ENCODE measurements around the gene CCN5. TPM values are rescaled to one million over a fixed set of nuclear protein-coding genes. Genes with fewer than 3 reads are reported as not detected.
A peak's percentile ranks its signal among the peaks of the same experiment; 100 is the strongest.

The CCN5 gene
- total RNA-seq, 1 donor from 2014 or later, result 134 TPM

- Histone ChIP-seq H3K27ac (no peak overlapping the region), H3K4me1 (no peaks in the 10 kb centered on the region), H3K9me3 (no peaks in the 10 kb centered on the region), H3K36me3 (no peaks in the 10 kb centered on the region), H3K27me3 (no peaks in the 10 kb centered on the region), H3K4me3 (no peak overlapping the region)
- intact Hi-C loops (cut with DNase I), result no loop called here
- TF ChIP-seq CTCF (IDR thresholded peaks at IDR 0.05) (no peak), POLR2A (IDR thresholded peaks at IDR 0.05) (no peak), POLR2AphosphoS5 (IDR thresholded peaks at IDR 0.05; ENCODE audit: insufficient read depth in 1 of 2, low read depth in 1 of 2) (no peak)
- no peak for DNase-seq (ENCODE audit: extremely low spot score in 2 of 2)
Measured at GRCh38 chr20:44678990-44679611, 36.1 kb upstream of the CCN5 start.

- intact Hi-C loops (cut with DNase I), result loop anchor here (2.0 to 10.0 kb wide), 2 partner anchors 183 to 297 kb away; no protein-coding TSS in a partner anchor
- Histone ChIP-seq H3K9me3 (no peaks in the 10 kb centered on the region), H3K36me3 (no peaks in the 10 kb centered on the region), H3K27ac (no peak overlapping the region), H3K4me3 (no peak overlapping the region), H3K27me3 (no peaks in the 10 kb centered on the region), H3K4me1 (no peaks in the 10 kb centered on the region)
- no peak for TF ChIP-seq POLR2AphosphoS5 (IDR thresholded peaks at IDR 0.05; ENCODE audit: insufficient read depth in 1 of 2, low read depth in 1 of 2)
- TF ChIP-seq CTCF (IDR thresholded peaks at IDR 0.05), result no peak
- no peak for TF ChIP-seq POLR2A (IDR thresholded peaks at IDR 0.05)
- no peak for DNase-seq (ENCODE audit: extremely low spot score in 2 of 2)
Measured at GRCh38 chr20:44681796-44682566, 33.2 kb upstream of the CCN5 start.

- DNase-seq (ENCODE audit: extremely low spot score in 2 of 2), result no peak
- H3K4me3 ChIP-seq, result no peak overlapping the region
- no peaks in the 10 kb centered on the region for H3K36me3 ChIP-seq
- no peak overlapping the region for H3K27ac ChIP-seq
- intact Hi-C loops (cut with DNase I), result loop anchor here (2.0 to 10.0 kb wide), 3 partner anchors 51 to 299 kb away; no protein-coding TSS in a partner anchor
- no peaks in the 10 kb centered on the region for H3K9me3 ChIP-seq
- TF ChIP-seq POLR2A (IDR thresholded peaks at IDR 0.05) (no peak), POLR2AphosphoS5 (IDR thresholded peaks at IDR 0.05; ENCODE audit: insufficient read depth in 1 of 2, low read depth in 1 of 2) (no peak), CTCF (IDR thresholded peaks at IDR 0.05) (peak in 2 of 3 experiments; percentile 15 to 54)
- no peaks in the 10 kb centered on the region for H3K27me3 ChIP-seq
- peaks cover 9% of the 10 kb centered on the region for H3K4me1 ChIP-seq
Measured at GRCh38 chr20:44683263-44684046, 31.7 kb upstream of the CCN5 start.

- H3K4me1 ChIP-seq, result peaks cover 9% of the 10 kb centered on the region
- H3K36me3 ChIP-seq, result no peaks in the 10 kb centered on the region
- intact Hi-C loops (cut with DNase I), result loop anchor here (2.0 to 10.0 kb wide), 2 partner anchors 50 to 180 kb away; no protein-coding TSS in a partner anchor
- H3K27ac ChIP-seq, result no peak overlapping the region
- no peaks in the 10 kb centered on the region for H3K9me3 ChIP-seq
- DNase-seq (ENCODE audit: extremely low spot score in 2 of 2), result no peak
- TF ChIP-seq CTCF (IDR thresholded peaks at IDR 0.05) (no peak), POLR2AphosphoS5 (IDR thresholded peaks at IDR 0.05; ENCODE audit: insufficient read depth in 1 of 2, low read depth in 1 of 2) (no peak), POLR2A (IDR thresholded peaks at IDR 0.05) (no peak)
- H3K4me3 ChIP-seq, result no peak overlapping the region
- no peaks in the 10 kb centered on the region for H3K27me3 ChIP-seq
Measured at GRCh38 chr20:44684047-44684967, 30.9 kb upstream of the CCN5 start.

Data from vagina (tissue), 2 donors.